Body of pancreas (tissue), 4 donors: ENCODE measurements around the gene GCFC2. TPM values are rescaled to one million over a fixed set of nuclear protein-coding genes. Genes with fewer than 3 reads are reported as not detected.
A peak's percentile ranks its signal among the peaks of the same experiment; 100 is the strongest.

Experiments used
- ATAC-seq: fragments of 150-250 bp; one replicate; pipeline ENCODE4 v1.9.1; 2016
- DNase-seq, 4 donors: peaks; one replicate each; pipeline ENCODE4 v3.0.0-alpha.2; 2019
- H3K27ac ChIP-seq, 4 donors: fragments of 200-600 bp; sonication (generic); 1 replicate in 3 of 4; 2 replicates in 1 of 4; pipeline versions ENCODE4 v1.5.1 to v1.6.1; 2016 to 2019; ENCODE audit warnings: mild to moderate bottlenecking in 1 of 4, mixed read lengths in 1 of 4, moderate library complexity in 1 of 4
- H3K27me3 ChIP-seq, 2 donors: fragments of 200-600 bp; sonication (generic); one replicate each; pipeline ENCODE4 v1.6.0; 2016; ENCODE audit warnings: mild to moderate bottlenecking in 1 of 2
- H3K36me3 ChIP-seq, 2 donors: fragments of 200-600 bp; sonication (generic); replicated peaks in 1 of 2; 2 replicates each; pipeline ENCODE4 v1.5.1; 2016; ENCODE audit warnings: low read depth in 2 of 2; ENCODE audit not compliant: insufficient read depth in 1 of 2
- H3K4me1 ChIP-seq: fragments of 200-600 bp; sonication (generic); one replicate; pipeline ENCODE4 v1.6.0; 2016
- H3K4me3 ChIP-seq, 2 donors: fragments of 200-600 bp; sonication (generic); 1 replicate in 1 of 2; 2 replicates in 1 of 2; pipeline ENCODE4 v1.5.1; 2016 to 2019
- H3K9me3 ChIP-seq, 3 donors: fragments of 200-600 bp; sonication (generic); 1 replicate in 2 of 3; 2 replicates in 1 of 3; pipeline ENCODE4 v1.5.1; 2016
- CTCF ChIP-seq, 7 experiments: fragments of 450-650 bp in 4 of 7; fragments of 200-600 bp in 3 of 7; sonication (generic) in 3 of 7; IDR thresholded peaks; one replicate each; pipeline ENCODE4 v1.5.1; 2016 to 2019; ENCODE audit warnings: antibody characterized with exemption in 7 of 7
- POLR2A ChIP-seq, 3 donors: fragments of 450-650 bp; IDR thresholded peaks; one replicate each; pipeline ENCODE4 v1.6.1; 2016; ENCODE audit warnings: antibody characterized with exemption in 3 of 3, mild to moderate bottlenecking in 2 of 3
- WGBS, 2 donors: methylation state at CpG; one replicate each; pipeline ENCODE4 v1.1.5; 2017; 5-methylcytosine and 5-hydroxymethylcytosine counted together
- intact Hi-C: fragments of 100-400 bp; cut with DNase I; formaldehyde crosslinking; loops from one replicate; pipeline ENCODE4 v1.15.1; 2023
- total RNA-seq, 2 donors: library from RNA; depleted of rRNA; stranded (reverse); fragments of >200 nt; gene quantifications; one replicate each; pipeline ENCODE4 v1.1.0, GENCODE V29; 2016

Gene GCFC2
- total RNA-seq, 2 donors from 2014 or later, result 23.4 to 28.8 TPM

DNA sequence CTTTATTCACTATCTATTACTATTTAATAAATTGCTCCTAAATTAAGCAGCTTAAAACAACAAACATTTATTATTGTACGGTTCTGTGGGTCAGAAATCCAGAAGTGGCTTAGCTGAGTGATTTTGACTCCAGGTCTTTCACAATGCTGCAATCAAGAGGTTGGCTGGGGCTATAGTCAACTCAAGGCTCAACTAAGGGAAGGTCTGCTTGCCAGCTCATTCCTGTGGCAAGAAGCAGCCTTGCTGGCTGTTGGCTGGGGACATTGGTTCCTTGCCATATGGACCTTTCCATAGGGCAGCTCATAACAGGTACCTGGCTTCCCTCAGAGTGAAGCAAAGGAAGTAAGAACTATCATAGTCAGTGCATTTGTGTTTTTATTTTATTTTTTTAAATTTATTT lies 69.1 kb downstream of the GCFC2 start:
- H3K27me3 ChIP-seq, result no peaks in the 10 kb centered on the region
- DNase-seq (no peak), ATAC-seq (no peak)
- H3K36me3 ChIP-seq, result no peaks in the 10 kb centered on the region
- no peak overlapping the region for H3K27ac ChIP-seq
- no peaks in the 10 kb centered on the region for H3K9me3 ChIP-seq
- intact Hi-C loops, result no loop called here
- H3K4me1 ChIP-seq, result peaks cover 12% of the 10 kb centered on the region
- H3K4me3 ChIP-seq, result no peak overlapping the region
- no peak for TF ChIP-seq POLR2A (IDR thresholded peaks at IDR 0.05)
- no peak for TF ChIP-seq CTCF (IDR thresholded peaks at IDR 0.05)
- WGBS, 2 donors, result 74 to 83% methylated on average over 1 of the region's 1 CpG

DNA sequence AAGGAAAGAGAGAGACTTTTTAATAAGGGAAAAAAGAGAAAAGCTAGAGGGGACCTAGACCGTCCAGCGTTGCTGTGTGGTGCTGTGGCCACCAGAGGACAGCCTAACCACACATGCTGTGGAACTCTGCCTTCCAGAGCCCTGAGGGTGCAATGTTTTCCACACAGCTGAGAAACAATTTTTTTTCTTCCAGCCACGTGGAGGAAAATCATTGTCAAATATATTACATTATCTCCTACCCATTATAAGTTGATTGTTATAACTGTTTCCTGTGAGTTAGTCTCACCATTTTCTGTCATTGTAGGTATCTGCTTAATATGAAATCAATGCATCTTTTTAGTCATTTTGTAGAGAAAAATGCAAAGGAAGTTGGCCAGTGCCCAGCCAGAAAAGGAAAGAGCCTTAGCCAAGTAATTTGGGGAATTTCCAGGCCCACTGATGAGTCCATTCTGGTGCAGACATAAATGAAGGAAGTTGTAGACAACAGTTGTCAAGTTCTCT lies 70.0 kb downstream of the GCFC2 start:
- no peaks in the 10 kb centered on the region for H3K36me3 ChIP-seq
- H3K4me1 ChIP-seq, result peaks cover 6% of the 10 kb centered on the region
- ATAC-seq, result peak; percentile 98
- no peak for TF ChIP-seq POLR2A (IDR thresholded peaks at IDR 0.05)
- peak; percentile 90 to 100 (median 94) for TF ChIP-seq CTCF (IDR thresholded peaks at IDR 0.05)
- H3K27me3 ChIP-seq, result no peaks in the 10 kb centered on the region
- DNase-seq, result peak; percentile 65 to 80 (median 73)
- no peaks in the 10 kb centered on the region for H3K9me3 ChIP-seq
- H3K27ac ChIP-seq, result peak overlapping the region in 2 of 4 donors; percentile 16 to 42
- H3K4me3 ChIP-seq, result no peak overlapping the region
- 0 to 1% methylated on average over 3 of the region's 3 CpGs for WGBS, 2 donors
- intact Hi-C loops, result no loop called here

DNA sequence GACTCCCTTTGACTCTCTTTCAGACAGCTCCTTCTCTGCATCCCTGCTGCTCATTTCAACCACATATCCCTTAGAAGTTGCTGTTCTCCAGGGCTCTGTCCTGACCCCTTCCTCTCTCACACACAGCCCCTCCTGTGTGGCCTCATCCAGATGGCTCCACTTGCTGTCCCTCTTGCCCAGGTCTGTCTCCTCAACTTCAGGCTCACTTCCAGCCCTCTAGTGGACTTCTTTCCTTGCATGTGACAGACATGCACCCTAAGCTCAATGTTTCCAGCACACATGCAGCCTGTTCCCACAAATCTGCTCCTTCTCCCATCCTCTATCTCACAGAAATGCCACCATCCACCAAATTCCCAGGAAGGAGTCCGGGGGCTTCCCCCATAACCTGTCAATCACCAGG lies 73.1 kb downstream of the GCFC2 start:
- DNase-seq (no peak), ATAC-seq (no peak)
- no peaks in the 10 kb centered on the region for H3K9me3 ChIP-seq
- 33 to 76% methylated on average over 1 of the region's 1 CpG for WGBS, 2 donors
- no peak overlapping the region for H3K4me3 ChIP-seq
- TF ChIP-seq CTCF (IDR thresholded peaks at IDR 0.05) (no peak), POLR2A (IDR thresholded peaks at IDR 0.05) (no peak)
- no peaks in the 10 kb centered on the region for H3K36me3 ChIP-seq
- intact Hi-C loops, result loop anchor here (10.0 kb wide), 1 partner anchor 967 kb away; no protein-coding TSS in a partner anchor
- H3K4me1 ChIP-seq, result peaks cover 12% of the 10 kb centered on the region
- H3K27me3 ChIP-seq, result no peaks in the 10 kb centered on the region
- no peak overlapping the region for H3K27ac ChIP-seq

- H3K9me3 ChIP-seq, result no peaks in the 10 kb centered on the region
- WGBS, 2 donors, result 0 to 100% methylated on average over 1 of the region's 1 CpG
- peaks cover 13% of the 10 kb centered on the region for H3K4me1 ChIP-seq
- H3K27me3 ChIP-seq, result no peaks in the 10 kb centered on the region
- no peaks in the 10 kb centered on the region for H3K36me3 ChIP-seq
- DNase-seq (no peak), ATAC-seq (no peak)
- no peak overlapping the region for H3K4me3 ChIP-seq
- H3K27ac ChIP-seq, result no peak overlapping the region
- TF ChIP-seq CTCF (IDR thresholded peaks at IDR 0.05) (no peak), POLR2A (IDR thresholded peaks at IDR 0.05) (no peak)
- intact Hi-C loops, result loop anchor here (10.0 kb wide), 1 partner anchor 970 kb away; no protein-coding TSS in a partner anchor
Measured at GRCh38 chr2:75634945-75635344, 75.8 kb downstream of the GCFC2 start.

GRCh38 chr2:75633620-75634019 lies 77.1 kb downstream of the GCFC2 start:
- Histone ChIP-seq H3K27ac (no peak overlapping the region), H3K4me1 (peaks cover 13% of the 10 kb centered on the region), H3K4me3 (no peak overlapping the region), H3K36me3 (no peaks in the 10 kb centered on the region), H3K9me3 (no peaks in the 10 kb centered on the region), H3K27me3 (no peaks in the 10 kb centered on the region)
- DNase-seq (no peak), ATAC-seq (no peak)
- 42 to 68% methylated on average over 3 of the region's 3 CpGs for WGBS, 2 donors
- no peak for TF ChIP-seq POLR2A (IDR thresholded peaks at IDR 0.05)
- intact Hi-C loops, result loop anchor here (10.0 kb wide), 1 partner anchor 971 kb away; no protein-coding TSS in a partner anchor
